GM23338 (cell line): ENCODE measurements around the gene HCN1. TPM values are rescaled to one million over a fixed set of nuclear protein-coding genes. Genes with fewer than 3 reads are reported as not detected.

ENCODE experiments used
- ATAC-seq: fragments of 200-7000 bp; cut with Tn5 transposase; 3 replicates; pipeline ENCODE4 v1.9.1; 2020
- DNase-seq: peaks from one replicate; pipeline ENCODE4 v3.0.0-alpha.2; 2015; ENCODE audit warnings: low spot score
- H2AFZ ChIP-seq: fragments of 200-600 bp; sonication (generic); 2 replicates; pipeline ENCODE4 v1.8.0; 2016; ENCODE audit warnings: antibody characterized with exemption, mild to moderate bottlenecking, moderate library complexity
- H3F3A ChIP-seq: fragments of 200-600 bp; sonication (generic); replicated peaks from 2 replicates; pipeline ENCODE4 v1.8.0; 2017; ENCODE audit warnings: antibody characterized with exemption, mixed run types, low read depth
- H3K27ac ChIP-seq: fragments of 200-600 bp; sonication (generic); 2 replicates; pipeline ENCODE4 v1.6.1; 2016; ENCODE audit warnings: low read depth
- H3K27me3 ChIP-seq: fragments of 200-600 bp; sonication (generic); 2 replicates; pipeline ENCODE4 v1.8.0; 2016; ENCODE audit warnings: mild to moderate bottlenecking, mixed run types, moderate library complexity; ENCODE audit not compliant: insufficient read depth
- H3K36me3 ChIP-seq: fragments of 200-600 bp; sonication (generic); 2 replicates; pipeline ENCODE4 v1.8.0; 2016; ENCODE audit warnings: mild to moderate bottlenecking; ENCODE audit not compliant: insufficient read depth
- H3K4me1 ChIP-seq: fragments of 200-600 bp; sonication (generic); 2 replicates; pipeline ENCODE4 v1.8.0; 2016; ENCODE audit warnings: mild to moderate bottlenecking, moderate library complexity; ENCODE audit not compliant: insufficient read depth
- H3K4me2 ChIP-seq: fragments of 200-600 bp; sonication (generic); 2 replicates; pipeline ENCODE4 v1.7.1; 2017; ENCODE audit warnings: mixed run types
- H3K4me3 ChIP-seq: fragments of 200-600 bp; sonication (generic); 2 replicates; pipeline ENCODE4 v1.6.1; 2016; ENCODE audit warnings: mixed run types
- H3K79me2 ChIP-seq: fragments of 200-600 bp; sonication (generic); replicated peaks from 2 replicates; pipeline ENCODE4 v1.8.0; 2017; ENCODE audit warnings: mild to moderate bottlenecking; ENCODE audit not compliant: insufficient read depth
- H3K9me2 ChIP-seq: fragments of 200-600 bp; sonication (generic); 2 replicates; pipeline ENCODE4 v1.8.0; 2017; ENCODE audit not compliant: insufficient read depth
- H4K20me1 ChIP-seq: fragments of 200-600 bp; sonication (generic); replicated peaks from 2 replicates; pipeline ENCODE4 v1.8.0; 2017; ENCODE audit warnings: mild to moderate bottlenecking; ENCODE audit not compliant: insufficient read depth
- H3K27ac Mint-ChIP-seq: 2 replicates; pipeline ENCODE4 v1.8.0; 2020; ENCODE audit warnings: inconsistent platforms, mild to moderate bottlenecking, moderate library complexity, mixed read lengths
- H3K27me3 Mint-ChIP-seq: 3 replicates; pipeline ENCODE4 v1.8.0; 2022; ENCODE audit warnings: low read depth, mild to moderate bottlenecking, moderate library complexity, mixed read lengths, inconsistent platforms; ENCODE audit not compliant: insufficient read depth, poor library complexity
- H3K36me3 Mint-ChIP-seq: 3 replicates; pipeline ENCODE4 v1.8.0; 2021; ENCODE audit warnings: low read depth, mild to moderate bottlenecking, inconsistent platforms, moderate library complexity, mixed read lengths
- H3K4me1 Mint-ChIP-seq: 3 replicates; pipeline ENCODE4 v1.8.0; 2020; ENCODE audit warnings: mild to moderate bottlenecking, inconsistent platforms, mixed read lengths
- H3K4me3 Mint-ChIP-seq: 3 replicates; pipeline ENCODE4 v1.8.0; 2021; ENCODE audit warnings: moderate library complexity, mild to moderate bottlenecking, inconsistent platforms, mixed read lengths
- H3K9me3 Mint-ChIP-seq: 3 replicates; pipeline ENCODE4 v1.8.0; 2020; ENCODE audit warnings: moderate library complexity, mild to moderate bottlenecking, inconsistent platforms, mixed read lengths
- CREB1 ChIP-seq: fragments of 250-450 bp; sonication (Bioruptor Pico); IDR thresholded peaks from 2 replicates; pipeline ENCODE4 v1.5.0; 2020; ENCODE audit warnings: low read depth, mild to moderate bottlenecking, moderate library complexity
- EZH2 ChIP-seq: fragments of 200-600 bp; sonication (generic); IDR thresholded peaks from one replicate; pipeline ENCODE4 v1.8.0; 2017; ENCODE audit warnings: antibody characterized with exemption, mild to moderate bottlenecking, low read depth; ENCODE audit not compliant: unreplicated experiment
- EZH2phosphoT487 ChIP-seq: fragments of 200-600 bp; sonication (generic); IDR thresholded peaks from one replicate; pipeline ENCODE4 v1.8.1; 2018; ENCODE audit warnings: antibody characterized with exemption; ENCODE audit not compliant: unreplicated experiment
- JUNB ChIP-seq: IDR thresholded peaks from one replicate; pipeline ENCODE4 v1.6.1; 2016; ENCODE audit warnings: antibody characterized with exemption; ENCODE audit not compliant: unreplicated experiment
- POLR2AphosphoS5 ChIP-seq: IDR thresholded peaks from 2 replicates; pipeline ENCODE4 v1.6.1; 2016; ENCODE audit warnings: antibody characterized with exemption, low read depth
- REST ChIP-seq: IDR thresholded peaks from one replicate; pipeline ENCODE4 v1.6.1; 2018; ENCODE audit warnings: antibody characterized with exemption; ENCODE audit not compliant: unreplicated experiment
- STAT1 ChIP-seq: IDR thresholded peaks from one replicate; pipeline ENCODE4 v1.6.1; 2016; ENCODE audit warnings: antibody characterized with exemption; ENCODE audit not compliant: unreplicated experiment
- ZNF114 ChIP-seq: fragments of 250-450 bp; sonication (Bioruptor Pico); IDR thresholded peaks from 2 replicates; pipeline ENCODE4 v1.5.0; 2020; ENCODE audit warnings: mild to moderate bottlenecking, moderate library complexity
- ZNF331 ChIP-seq: fragments of 250-450 bp; sonication (Bioruptor Pico); IDR thresholded peaks from 2 replicates; pipeline ENCODE4 v1.5.0; 2020; ENCODE audit warnings: low read depth, mild to moderate bottlenecking, moderate library complexity
- ZNF462 ChIP-seq: fragments of 250-450 bp; sonication (Bioruptor Pico); IDR thresholded peaks from 2 replicates; pipeline ENCODE4 v1.5.0; 2020; ENCODE audit warnings: mild to moderate bottlenecking, moderate library complexity
- polyA plus RNA-seq: library from polyadenylated mRNA; unstranded; fragments of >200 nt; fragmentation: Nextera tagmentation; extraction: Ambion mirVana; gene quantifications from 2 replicates; pipeline ENCODE4 v1.2.1, GENCODE V29; 2016
- total RNA-seq: library from RNA; depleted of rRNA; stranded (reverse); fragments of >200 nt; shearing (Covaris generic); gene quantifications from 2 replicates; pipeline ENCODE4 v1.2.3, GENCODE V29; 2014
- TF ChIP-seq, protein P1 (sequence below), 2 experiments: fragments of 200-600 bp in 1 of 2; sonication (generic) in 1 of 2; conservative IDR thresholded peaks; 2 replicates each; pipeline versions ENCODE4 v1.5.1 to v1.6.1; 2016 to 2017; ENCODE audit warnings: antibody characterized with exemption in 2 of 2, low read depth in 2 of 2, mild to moderate bottlenecking in 2 of 2, moderate library complexity in 1 of 2

HCN1 gene
- total and polyA plus RNA-seq, 2 experiments from 2014 or later: 2.8 to 6.9 TPM

DNA sequence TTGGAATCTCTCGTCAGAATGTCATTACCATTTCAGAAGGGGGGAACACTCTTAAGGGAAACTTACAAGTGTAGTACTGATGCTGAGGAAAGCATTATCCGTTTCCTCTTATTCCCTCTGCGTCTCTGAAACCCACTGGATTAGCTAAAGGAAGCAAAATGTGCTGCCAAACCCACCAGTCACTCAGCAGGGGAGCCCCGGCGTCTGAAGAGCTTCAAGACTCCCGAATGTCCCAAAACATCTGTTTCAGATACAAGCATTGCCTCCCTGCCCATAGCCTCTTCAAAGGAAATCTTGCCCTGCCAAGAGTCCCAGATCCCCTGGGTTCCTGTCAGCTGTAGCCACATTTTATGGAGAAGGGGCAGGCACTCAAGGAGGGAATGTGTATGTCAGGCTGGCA is 1.0 kb upstream of the HCN1 start:
- Histone ChIP-seq H3K27me3 (peaks cover 10% of the 10 kb centered on the region), H3F3A (no peaks in the 10 kb centered on the region), H3K27ac (no peak overlapping the region), H3K4me2 (0 out of 2 replicates have a peak overlapping the region, but pooled peaks have one; percentile 75), H3K4me3 (no peak overlapping the region), H3K4me1 (peaks cover 11% of the 10 kb centered on the region; the same call in 1 of the 2 replicates), H3K9me2 (no peaks in the 10 kb centered on the region), H3K36me3 (no peaks in the 10 kb centered on the region), H4K20me1 (no peaks in the 10 kb centered on the region), H2AFZ (0 out of 2 replicates have a peak overlapping the region, but pooled peaks have one; percentile 2), H3K79me2 (peaks cover 11% of the 10 kb centered on the region; the same call in 1 of the 2 replicates)
- Mint-ChIP-seq H3K36me3 (no peaks in the 10 kb centered on the region), H3K4me3 (peak overlapping the region; percentile 68; the same call in 1 of the 3 replicates), H3K4me1 (peaks cover 37% of the 10 kb centered on the region), H3K9me3 (no peaks in the 10 kb centered on the region; the same call in 2 of the 3 replicates), H3K27me3 (peaks cover 16% of the 10 kb centered on the region), H3K27ac (no peak overlapping the region)
- no peak for TF ChIP-seq STAT1
- TF ChIP-seq ZNF331 (CRISPR knock-in tag): no peak
- peak; percentile 21 for DNase-seq
- ATAC-seq: no peak

DNA sequence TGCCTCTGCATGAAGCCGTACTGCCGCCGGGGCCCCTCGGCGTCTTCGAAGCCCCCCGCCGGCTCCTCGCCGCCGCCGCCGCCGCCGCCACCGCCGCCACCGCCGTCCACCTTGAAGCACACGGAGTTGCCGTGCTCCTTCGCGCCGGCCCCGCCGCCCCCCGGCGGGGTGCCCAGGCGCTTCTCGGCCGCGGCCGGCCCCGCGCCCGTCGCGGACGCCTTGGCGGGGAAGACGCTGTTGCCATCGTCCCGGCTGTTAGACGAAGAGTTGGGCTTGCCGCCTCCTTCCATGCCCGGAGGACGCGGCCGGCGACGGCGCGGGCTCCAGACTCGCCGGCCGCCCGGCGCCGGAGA is 400 bp downstream of the HCN1 start:
- Histone ChIP-seq H3K79me2 (peaks cover 11% of the 10 kb centered on the region), H2AFZ (peak overlapping the region; percentile 79), H3K9me2 (no peaks in the 10 kb centered on the region), H3K27me3 (peaks cover 10% of the 10 kb centered on the region), H3K36me3 (no peaks in the 10 kb centered on the region), H3F3A (no peaks in the 10 kb centered on the region), H4K20me1 (no peaks in the 10 kb centered on the region), H3K27ac (no peak overlapping the region), H3K4me1 (peaks cover 11% of the 10 kb centered on the region; the same call in 1 of the 2 replicates), H3K4me3 (peak overlapping the region; percentile 66), H3K4me2 (peak overlapping the region; percentile 85)
- no peaks in the 10 kb centered on the region for H3K36me3 Mint-ChIP-seq
- ATAC-seq (peak; percentile 9), DNase-seq (no peak)
- H3K9me3 Mint-ChIP-seq: no peaks in the 10 kb centered on the region; the same call in 2 of the 3 replicates
- peaks cover 37% of the 10 kb centered on the region for H3K4me1 Mint-ChIP-seq
- H3K27me3 Mint-ChIP-seq: peaks cover 16% of the 10 kb centered on the region
- H3K27ac Mint-ChIP-seq: no peak overlapping the region
- peak overlapping the region; percentile 71 for H3K4me3 Mint-ChIP-seq
- TF ChIP-seq EZH2: no peak
- no peak for TF ChIP-seq EZH2phosphoT487
- no peak for TF ChIP-seq STAT1
- TF ChIP-seq, protein P1, sequence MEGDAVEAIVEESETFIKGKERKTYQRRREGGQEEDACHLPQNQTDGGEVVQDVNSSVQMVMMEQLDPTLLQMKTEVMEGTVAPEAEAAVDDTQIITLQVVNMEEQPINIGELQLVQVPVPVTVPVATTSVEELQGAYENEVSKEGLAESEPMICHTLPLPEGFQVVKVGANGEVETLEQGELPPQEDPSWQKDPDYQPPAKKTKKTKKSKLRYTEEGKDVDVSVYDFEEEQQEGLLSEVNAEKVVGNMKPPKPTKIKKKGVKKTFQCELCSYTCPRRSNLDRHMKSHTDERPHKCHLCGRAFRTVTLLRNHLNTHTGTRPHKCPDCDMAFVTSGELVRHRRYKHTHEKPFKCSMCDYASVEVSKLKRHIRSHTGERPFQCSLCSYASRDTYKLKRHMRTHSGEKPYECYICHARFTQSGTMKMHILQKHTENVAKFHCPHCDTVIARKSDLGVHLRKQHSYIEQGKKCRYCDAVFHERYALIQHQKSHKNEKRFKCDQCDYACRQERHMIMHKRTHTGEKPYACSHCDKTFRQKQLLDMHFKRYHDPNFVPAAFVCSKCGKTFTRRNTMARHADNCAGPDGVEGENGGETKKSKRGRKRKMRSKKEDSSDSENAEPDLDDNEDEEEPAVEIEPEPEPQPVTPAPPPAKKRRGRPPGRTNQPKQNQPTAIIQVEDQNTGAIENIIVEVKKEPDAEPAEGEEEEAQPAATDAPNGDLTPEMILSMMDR (conservative IDR thresholded peaks at IDR 0.05; ENCODE audit: low read depth in 2 of 2): no peak
- TF ChIP-seq ZNF462 (CRISPR knock-in tag): no peak
- TF ChIP-seq CREB1: no peak
- TF ChIP-seq ZNF331 (CRISPR knock-in tag): no peak
- no peak for TF ChIP-seq JUNB
- TF ChIP-seq REST: no peak
- no peak for TF ChIP-seq ZNF114 (CRISPR knock-in tag)
- TF ChIP-seq POLR2AphosphoS5: no peak
